SK-N-SH treated with all-trans-retinoic acid at 6 μM for 48 hours (cell line): ENCODE measurements around the gene PIGS.

Experiments
- ATAC-seq: fragments of 200-7000 bp; cut with Tn5 transposase; 3 replicates; pipeline ENCODE4 v1.9.1; 2020; ENCODE audit warnings: mild to moderate bottlenecking, moderate library complexity
- ARNTL ChIP-seq: fragments of 450-650 bp; formaldehyde crosslinking; IDR thresholded peaks from 2 replicates; pipeline ENCODE4 v1.5.0; 2020; ENCODE audit warnings: low read depth, mild to moderate bottlenecking, moderate library complexity, borderline replicate concordance
- CSDC2 ChIP-seq: fragments of 250-450 bp; sonication (Bioruptor Pico); IDR thresholded peaks from 2 replicates; pipeline ENCODE4 v1.5.0; 2020; ENCODE audit warnings: mild to moderate bottlenecking, moderate library complexity
- GLIS3 ChIP-seq: fragments of 250-450 bp; sonication (Bioruptor Pico); IDR thresholded peaks from 2 replicates; pipeline ENCODE4 v1.5.0; 2020; ENCODE audit warnings: mild to moderate bottlenecking, moderate library complexity
- ISL1 ChIP-seq: fragments of 250-450 bp; sonication (Bioruptor Pico); IDR thresholded peaks from 2 replicates; pipeline ENCODE4 v2.1.2; 2022; ENCODE audit warnings: mild to moderate bottlenecking, moderate library complexity
- PPARA ChIP-seq: fragments of 250-450 bp; sonication (Bioruptor Pico); IDR thresholded peaks from 2 replicates; pipeline ENCODE4 v1.5.0; 2020; ENCODE audit warnings: mild to moderate bottlenecking, borderline replicate concordance
- SNAI2 ChIP-seq: fragments of 250-450 bp; sonication (Bioruptor Pico); IDR thresholded peaks from 2 replicates; pipeline ENCODE4 v1.5.0; 2020; ENCODE audit warnings: mild to moderate bottlenecking, moderate library complexity
- TCF4 ChIP-seq: fragments of 250-450 bp; sonication (Bioruptor Pico); IDR thresholded peaks from 2 replicates; pipeline ENCODE4 v1.8.0; 2021; ENCODE audit warnings: mild to moderate bottlenecking, moderate library complexity, borderline replicate concordance
- TOX ChIP-seq: fragments of 250-450 bp; sonication (Bioruptor Pico); IDR thresholded peaks from 2 replicates; pipeline ENCODE4 v1.8.0; 2021; ENCODE audit warnings: mild to moderate bottlenecking, moderate library complexity, borderline replicate concordance
- ZFP3 ChIP-seq: fragments of 250-450 bp; sonication (Bioruptor Pico); IDR thresholded peaks from 2 replicates; pipeline ENCODE4 v1.5.0; 2020; ENCODE audit warnings: mild to moderate bottlenecking, moderate library complexity
- ZNF565 ChIP-seq: fragments of 450-650 bp; formaldehyde crosslinking; conservative IDR thresholded peaks from 2 replicates; pipeline ENCODE4 v1.5.0; 2020; ENCODE audit warnings: low read depth, mild to moderate bottlenecking, moderate library complexity
- TF ChIP-seq, protein P1 (sequence below): fragments of 250-450 bp; sonication (Bioruptor Pico); IDR thresholded peaks from 2 replicates; pipeline ENCODE4 v1.5.1; 2020; ENCODE audit warnings: low read depth, mild to moderate bottlenecking, moderate library complexity
- TF ChIP-seq, protein P2 (sequence below): fragments of 250-450 bp; sonication (Bioruptor Pico); IDR thresholded peaks from 2 replicates; pipeline ENCODE4 v1.5.0; 2020; ENCODE audit warnings: mild to moderate bottlenecking, moderate library complexity
- TF ChIP-seq, protein P3 (sequence below): fragments of 250-450 bp; sonication (Bioruptor Pico); IDR thresholded peaks from 2 replicates; pipeline ENCODE4 v1.8.0; 2020; ENCODE audit warnings: mild to moderate bottlenecking, moderate library complexity, borderline replicate concordance
- TF ChIP-seq, protein P4 (sequence below): fragments of 250-450 bp; sonication (Bioruptor Pico); IDR thresholded peaks from 2 replicates; pipeline ENCODE4 v1.8.0; 2021; ENCODE audit warnings: low read depth, mild to moderate bottlenecking, moderate library complexity, borderline replicate concordance

PIGS gene

DNA sequence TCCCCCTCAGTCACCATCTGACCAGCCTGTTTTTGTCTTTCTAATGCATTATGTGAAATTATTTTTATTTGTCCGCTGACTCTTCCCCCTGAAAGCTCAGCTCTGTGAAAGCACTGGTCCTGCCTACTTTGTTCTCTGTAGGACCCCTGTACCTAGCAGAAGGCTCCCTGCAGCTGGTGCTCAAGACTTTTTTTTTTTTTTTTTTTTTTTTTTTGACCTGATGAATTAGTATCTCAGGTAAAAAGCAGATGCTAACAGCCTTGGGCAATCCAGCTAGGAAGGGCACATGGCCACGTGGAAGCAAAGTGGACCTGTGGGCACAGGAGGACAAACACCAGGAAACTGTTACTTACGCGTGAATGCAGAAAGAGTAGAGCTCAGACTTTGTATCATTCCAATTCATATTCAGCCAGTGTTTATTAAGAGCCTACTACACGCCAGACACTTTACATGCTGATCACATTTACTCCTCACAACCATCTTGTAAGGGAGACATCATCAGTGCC lies 18.3 kb downstream of the PIGS start:
- TF ChIP-seq TOX (CRISPR knock-in tag) (no peak), CSDC2 (no peak), SNAI2 (no peak), ARNTL (CRISPR knock-in tag) (no peak)
- TF ChIP-seq, protein P1, sequence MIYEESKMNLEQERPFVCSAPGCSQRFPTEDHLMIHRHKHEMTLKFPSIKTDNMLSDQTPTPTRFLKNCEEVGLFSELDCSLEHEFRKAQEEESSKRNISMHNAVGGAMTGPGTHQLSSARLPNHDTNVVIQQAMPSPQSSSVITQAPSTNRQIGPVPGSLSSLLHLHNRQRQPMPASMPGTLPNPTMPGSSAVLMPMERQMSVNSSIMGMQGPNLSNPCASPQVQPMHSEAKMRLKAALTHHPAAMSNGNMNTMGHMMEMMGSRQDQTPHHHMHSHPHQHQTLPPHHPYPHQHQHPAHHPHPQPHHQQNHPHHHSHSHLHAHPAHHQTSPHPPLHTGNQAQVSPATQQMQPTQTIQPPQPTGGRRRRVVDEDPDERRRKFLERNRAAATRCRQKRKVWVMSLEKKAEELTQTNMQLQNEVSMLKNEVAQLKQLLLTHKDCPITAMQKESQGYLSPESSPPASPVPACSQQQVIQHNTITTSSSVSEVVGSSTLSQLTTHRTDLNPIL (CRISPR knock-in tag): no peak
- TF ChIP-seq, protein P2, sequence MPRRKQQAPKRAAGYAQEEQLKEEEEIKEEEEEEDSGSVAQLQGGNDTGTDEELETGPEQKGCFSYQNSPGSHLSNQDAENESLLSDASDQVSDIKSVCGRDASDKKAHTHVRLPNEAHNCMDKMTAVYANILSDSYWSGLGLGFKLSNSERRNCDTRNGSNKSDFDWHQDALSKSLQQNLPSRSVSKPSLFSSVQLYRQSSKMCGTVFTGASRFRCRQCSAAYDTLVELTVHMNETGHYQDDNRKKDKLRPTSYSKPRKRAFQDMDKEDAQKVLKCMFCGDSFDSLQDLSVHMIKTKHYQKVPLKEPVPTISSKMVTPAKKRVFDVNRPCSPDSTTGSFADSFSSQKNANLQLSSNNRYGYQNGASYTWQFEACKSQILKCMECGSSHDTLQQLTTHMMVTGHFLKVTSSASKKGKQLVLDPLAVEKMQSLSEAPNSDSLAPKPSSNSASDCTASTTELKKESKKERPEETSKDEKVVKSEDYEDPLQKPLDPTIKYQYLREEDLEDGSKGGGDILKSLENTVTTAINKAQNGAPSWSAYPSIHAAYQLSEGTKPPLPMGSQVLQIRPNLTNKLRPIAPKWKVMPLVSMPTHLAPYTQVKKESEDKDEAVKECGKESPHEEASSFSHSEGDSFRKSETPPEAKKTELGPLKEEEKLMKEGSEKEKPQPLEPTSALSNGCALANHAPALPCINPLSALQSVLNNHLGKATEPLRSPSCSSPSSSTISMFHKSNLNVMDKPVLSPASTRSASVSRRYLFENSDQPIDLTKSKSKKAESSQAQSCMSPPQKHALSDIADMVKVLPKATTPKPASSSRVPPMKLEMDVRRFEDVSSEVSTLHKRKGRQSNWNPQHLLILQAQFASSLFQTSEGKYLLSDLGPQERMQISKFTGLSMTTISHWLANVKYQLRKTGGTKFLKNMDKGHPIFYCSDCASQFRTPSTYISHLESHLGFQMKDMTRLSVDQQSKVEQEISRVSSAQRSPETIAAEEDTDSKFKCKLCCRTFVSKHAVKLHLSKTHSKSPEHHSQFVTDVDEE (CRISPR knock-in tag): no peak
- TF ChIP-seq, protein P3, sequence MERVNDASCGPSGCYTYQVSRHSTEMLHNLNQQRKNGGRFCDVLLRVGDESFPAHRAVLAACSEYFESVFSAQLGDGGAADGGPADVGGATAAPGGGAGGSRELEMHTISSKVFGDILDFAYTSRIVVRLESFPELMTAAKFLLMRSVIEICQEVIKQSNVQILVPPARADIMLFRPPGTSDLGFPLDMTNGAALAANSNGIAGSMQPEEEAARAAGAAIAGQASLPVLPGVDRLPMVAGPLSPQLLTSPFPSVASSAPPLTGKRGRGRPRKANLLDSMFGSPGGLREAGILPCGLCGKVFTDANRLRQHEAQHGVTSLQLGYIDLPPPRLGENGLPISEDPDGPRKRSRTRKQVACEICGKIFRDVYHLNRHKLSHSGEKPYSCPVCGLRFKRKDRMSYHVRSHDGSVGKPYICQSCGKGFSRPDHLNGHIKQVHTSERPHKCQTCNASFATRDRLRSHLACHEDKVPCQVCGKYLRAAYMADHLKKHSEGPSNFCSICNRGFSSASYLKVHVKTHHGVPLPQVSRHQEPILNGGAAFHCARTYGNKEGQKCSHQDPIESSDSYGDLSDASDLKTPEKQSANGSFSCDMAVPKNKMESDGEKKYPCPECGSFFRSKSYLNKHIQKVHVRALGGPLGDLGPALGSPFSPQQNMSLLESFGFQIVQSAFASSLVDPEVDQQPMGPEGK: no peak
- no peak for ATAC-seq

DNA sequence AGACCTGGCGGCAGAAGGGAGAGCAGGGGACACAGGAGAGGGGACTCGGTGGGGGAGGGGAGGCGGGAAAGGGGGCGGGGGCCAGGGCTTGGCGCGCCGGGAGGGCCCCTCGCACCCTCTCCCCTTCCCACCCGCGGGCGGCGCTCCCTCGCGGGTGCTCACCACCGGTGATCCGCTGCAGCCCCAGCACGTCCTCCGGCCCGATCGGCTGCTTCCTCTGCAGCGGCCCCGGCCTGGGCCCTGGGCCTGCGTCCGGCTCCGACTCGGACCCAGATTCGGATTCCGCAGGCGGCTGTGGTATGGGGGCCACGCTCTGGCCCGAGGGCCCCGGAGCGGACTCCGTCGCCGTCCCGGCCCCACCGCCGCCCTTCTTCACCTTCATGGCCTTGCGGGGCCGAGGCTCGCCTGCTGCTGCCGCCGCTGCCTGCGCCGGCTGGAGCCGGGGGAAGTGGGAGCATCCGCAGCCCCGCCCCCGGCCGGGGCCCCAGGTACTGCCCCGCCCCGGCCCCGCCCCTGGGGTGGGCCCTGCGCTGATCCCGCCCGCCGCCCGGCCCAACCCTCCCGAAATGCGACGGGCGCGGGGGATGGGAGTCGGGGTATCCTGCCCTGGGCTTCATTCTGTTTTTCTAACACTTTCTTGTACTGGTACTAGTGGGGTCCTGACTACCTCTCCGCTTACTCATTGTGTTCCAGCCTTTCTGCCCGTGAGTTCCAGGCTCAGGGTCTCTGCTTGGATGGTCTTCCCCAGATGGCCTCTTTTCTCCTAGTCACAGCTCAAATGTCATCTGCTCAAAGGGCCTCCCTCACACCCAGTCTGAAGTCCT lies 18.9 kb downstream of the PIGS start, which contains the start of gene UNC119:
Gene UNC119, minus strand, starts transcription at position 449 of the 824 bp plus-strand sequence. Its CDS starts 67 bp downstream, at position 382.
- peak; percentile 92 for ATAC-seq
- TF ChIP-seq ISL1 (CRISPR knock-in tag) (no peak), GLIS3 (CRISPR knock-in tag) (no peak), ZFP3 (no peak), PPARA (CRISPR knock-in tag) (no peak), TCF4 (CRISPR knock-in tag) (no peak), ARNTL (CRISPR knock-in tag) (no peak), ZNF565 (CRISPR knock-in tag) (no peak), CSDC2 (no peak)
- TF ChIP-seq, protein P3: no peak
- TF ChIP-seq, protein P2 (CRISPR knock-in tag): no peak
- TF ChIP-seq, protein P4, sequence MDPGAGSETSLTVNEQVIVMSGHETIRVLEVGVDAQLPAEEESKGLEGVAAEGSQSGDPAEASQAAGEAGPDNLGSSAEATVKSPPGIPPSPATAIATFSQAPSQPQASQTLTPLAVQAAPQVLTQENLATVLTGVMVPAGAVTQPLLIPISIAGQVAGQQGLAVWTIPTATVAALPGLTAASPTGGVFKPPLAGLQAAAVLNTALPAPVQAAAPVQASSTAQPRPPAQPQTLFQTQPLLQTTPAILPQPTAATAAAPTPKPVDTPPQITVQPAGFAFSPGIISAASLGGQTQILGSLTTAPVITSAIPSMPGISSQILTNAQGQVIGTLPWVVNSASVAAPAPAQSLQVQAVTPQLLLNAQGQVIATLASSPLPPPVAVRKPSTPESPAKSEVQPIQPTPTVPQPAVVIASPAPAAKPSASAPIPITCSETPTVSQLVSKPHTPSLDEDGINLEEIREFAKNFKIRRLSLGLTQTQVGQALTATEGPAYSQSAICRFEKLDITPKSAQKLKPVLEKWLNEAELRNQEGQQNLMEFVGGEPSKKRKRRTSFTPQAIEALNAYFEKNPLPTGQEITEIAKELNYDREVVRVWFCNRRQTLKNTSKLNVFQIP (CRISPR knock-in tag): no peak
